IPS DF 6.9 (cell line): ENCODE results near the gene BCL11B.

Experiments
- DNase-seq: peaks from one replicate; pipeline ENCODE4 v3.0.0-alpha.2; 2013; ENCODE audit warnings: low read depth, low spot score
- H3K27ac ChIP-seq: one replicate; pipeline ENCODE4 v1.5.1; 2013; ENCODE audit warnings: low read length, control low read depth
- H3K27me3 ChIP-seq: 2 replicates; pipeline ENCODE4 v1.6.1; 2013; ENCODE audit warnings: mild to moderate bottlenecking, low read length; ENCODE audit not compliant: control insufficient read depth, insufficient read depth
- H3K36me3 ChIP-seq: 2 replicates; pipeline ENCODE4 v1.6.1; 2013; ENCODE audit warnings: low read length; ENCODE audit not compliant: control insufficient read depth, insufficient read depth
- H3K4me1 ChIP-seq: 2 replicates; pipeline ENCODE4 v1.6.1; 2013; ENCODE audit warnings: low read length; ENCODE audit not compliant: control insufficient read depth, insufficient read depth
- H3K4me3 ChIP-seq: 2 replicates; pipeline ENCODE4 v1.5.1; 2013; ENCODE audit warnings: mild to moderate bottlenecking, low read length
- H3K9me3 ChIP-seq: 2 replicates; pipeline ENCODE4 v1.6.1; 2013; ENCODE audit warnings: low read length, inconsistent platforms; ENCODE audit not compliant: control insufficient read depth, insufficient read depth
- WGBS: extraction: QIAGEN DNeasy Blood & Tissue Kit; methylation state at CpG from one replicate; pipeline ENCODE4 v1.1.7; 2013; ENCODE audit warnings: mixed read lengths, missing lambda C conversion rate; ENCODE audit not compliant: insufficient read length, insufficient coverage; 5-methylcytosine and 5-hydroxymethylcytosine counted together

The BCL11B gene

GRCh38 chr14:99286761-99287160 is 14.8 kb upstream of the BCL11B start:
- Histone ChIP-seq H3K4me1 (no peaks in the 10 kb centered on the region), H3K36me3 (no peaks in the 10 kb centered on the region), H3K4me3 (no peak overlapping the region), H3K9me3 (no peaks in the 10 kb centered on the region), H3K27me3 (no peaks in the 10 kb centered on the region), H3K27ac (no peak overlapping the region)
- DNase-seq: no peak
- no CpG with 5 or more reads among the region's 2 CpGs for WGBS

GRCh38 chr14:99284254-99285004 is 12.4 kb upstream of the BCL11B start:
- DNase-seq: no peak
- Histone ChIP-seq H3K36me3 (no peaks in the 10 kb centered on the region), H3K9me3 (no peaks in the 10 kb centered on the region), H3K27ac (no peak overlapping the region), H3K4me1 (no peaks in the 10 kb centered on the region), H3K27me3 (no peaks in the 10 kb centered on the region), H3K4me3 (no peak overlapping the region)
- no CpG with 5 or more reads among the region's 18 CpGs for WGBS

GRCh38 chr14:99282261-99283050 is 10.5 kb upstream of the BCL11B start:
- Histone ChIP-seq H3K4me1 (no peaks in the 10 kb centered on the region; the same call in 1 of the 2 replicates), H3K27ac (no peak overlapping the region), H3K4me3 (no peak overlapping the region), H3K9me3 (no peaks in the 10 kb centered on the region), H3K36me3 (no peaks in the 10 kb centered on the region), H3K27me3 (no peaks in the 10 kb centered on the region)
- no CpG with 5 or more reads among the region's 15 CpGs for WGBS
- DNase-seq: no peak

GRCh38 chr14:99281396-99281795 is 9.4 kb upstream of the BCL11B start:
- Histone ChIP-seq H3K36me3 (no peaks in the 10 kb centered on the region), H3K4me3 (no peak overlapping the region), H3K9me3 (no peaks in the 10 kb centered on the region), H3K27me3 (no peaks in the 10 kb centered on the region), H3K4me1 (no peaks in the 10 kb centered on the region; the same call in 1 of the 2 replicates), H3K27ac (no peak overlapping the region)
- no peak for DNase-seq
- no CpG with 5 or more reads among the region's 11 CpGs for WGBS

- Histone ChIP-seq H3K27ac (no peak overlapping the region), H3K9me3 (no peaks in the 10 kb centered on the region), H3K36me3 (no peaks in the 10 kb centered on the region), H3K4me3 (no peak overlapping the region), H3K27me3 (no peaks in the 10 kb centered on the region), H3K4me1 (no peaks in the 10 kb centered on the region; the same call in 1 of the 2 replicates)
- WGBS: no CpG with 5 or more reads among the region's 4 CpGs
- no peak for DNase-seq
Observed at GRCh38 chr14:99280852-99281251, 8.9 kb upstream of the BCL11B start.

- whole genome bisulfite sequencing: no CpG with 5 or more reads among the region's 19 CpGs
- no peak overlapping the region for H3K4me3 ChIP-seq
- H3K27ac ChIP-seq: no peak overlapping the region
- no peak for DNase-seq
- H3K9me3 ChIP-seq: no peaks in the 10 kb centered on the region
- no peaks in the 10 kb centered on the region for H3K27me3 ChIP-seq
- H3K4me1 ChIP-seq: no peaks in the 10 kb centered on the region; the same call in 1 of the 2 replicates
- H3K36me3 ChIP-seq: no peaks in the 10 kb centered on the region
Observed at GRCh38 chr14:99280066-99280731, 8.2 kb upstream of the BCL11B start.

GRCh38 chr14:99278836-99279235 is 6.8 kb upstream of the BCL11B start:
- H3K4me1 ChIP-seq: no peaks in the 10 kb centered on the region; the same call in 1 of the 2 replicates
- no peak overlapping the region for H3K27ac ChIP-seq
- no peaks in the 10 kb centered on the region for H3K36me3 ChIP-seq
- no peak overlapping the region for H3K4me3 ChIP-seq
- no CpG with 5 or more reads among the region's 6 CpGs for WGBS
- H3K27me3 ChIP-seq: no peaks in the 10 kb centered on the region
- no peak for DNase-seq
- no peaks in the 10 kb centered on the region for H3K9me3 ChIP-seq

GRCh38 chr14:99277530-99277929 is 5.5 kb upstream of the BCL11B start:
- no peaks in the 10 kb centered on the region for H3K36me3 ChIP-seq
- no peak overlapping the region for H3K27ac ChIP-seq
- H3K4me1 ChIP-seq: no peaks in the 10 kb centered on the region; the same call in 1 of the 2 replicates
- DNase-seq: no peak
- no peaks in the 10 kb centered on the region for H3K27me3 ChIP-seq
- WGBS: no CpG with 5 or more reads among the region's 2 CpGs
- H3K9me3 ChIP-seq: no peaks in the 10 kb centered on the region
- no peak overlapping the region for H3K4me3 ChIP-seq

- Histone ChIP-seq H3K27ac (no peak overlapping the region), H3K9me3 (no peaks in the 10 kb centered on the region), H3K36me3 (no peaks in the 10 kb centered on the region), H3K4me1 (no peaks in the 10 kb centered on the region; the same call in 1 of the 2 replicates), H3K4me3 (no peak overlapping the region), H3K27me3 (no peaks in the 10 kb centered on the region)
- DNase-seq: no peak
- WGBS: no CpG with 5 or more reads among the region's 2 CpGs
Observed at GRCh38 chr14:99276482-99276881, 4.5 kb upstream of the BCL11B start.

- Histone ChIP-seq H3K9me3 (no peaks in the 10 kb centered on the region), H3K4me3 (no peak overlapping the region; the same call in 1 of the 2 replicates), H3K27me3 (no peaks in the 10 kb centered on the region), H3K27ac (no peak overlapping the region), H3K4me1 (no peaks in the 10 kb centered on the region; the same call in 1 of the 2 replicates), H3K36me3 (no peaks in the 10 kb centered on the region)
- DNase-seq: no peak
Observed at GRCh38 chr14:99275222-99275584, 3.2 kb upstream of the BCL11B start.
